Astrocyte (in vitro differentiated cells and primary cell): ENCODE measurements around the gene GMPPA. TPM values are rescaled to one million over a fixed set of nuclear protein-coding genes. Genes with fewer than 3 reads are reported as not detected.
A peak's percentile ranks its signal among the peaks of the same experiment; 100 is the strongest.

ENCODE experiments used
- DNase-seq: peaks from one replicate; pipeline ENCODE4 v3.0.0-alpha.2; 2010; ENCODE audit warnings: low read depth
- FAIRE-seq: peaks from 2 replicates; lab custom pipeline; 2011; peaks lifted over from hg19 to GRCh38; lab: Jason Lieb, UNC
- H2AFZ ChIP-seq: 2 replicates; pipeline ENCODE4 v1.6.0; 2012; ENCODE audit warnings: low read depth, low read length, inconsistent platforms
- H3K27ac ChIP-seq: 2 replicates; pipeline ENCODE4 v1.5.1; 2011; ENCODE audit warnings: low read depth, low read length, inconsistent platforms
- H3K27me3 ChIP-seq: 2 replicates; pipeline ENCODE4 v1.6.0; 2011; ENCODE audit warnings: low read length, inconsistent platforms; ENCODE audit not compliant: insufficient read depth
- H3K36me3 ChIP-seq: 2 replicates; pipeline ENCODE4 v1.5.1; 2011; ENCODE audit warnings: low read length, inconsistent platforms; ENCODE audit not compliant: insufficient read depth
- H3K4me1 ChIP-seq: 2 replicates; pipeline ENCODE4 v1.5.1; 2011; ENCODE audit warnings: low read length, inconsistent platforms; ENCODE audit not compliant: insufficient read depth
- H3K4me2 ChIP-seq: 2 replicates; pipeline ENCODE4 v1.6.0; 2012; ENCODE audit warnings: low read length, inconsistent platforms
- H3K4me3 ChIP-seq: 2 replicates; pipeline ENCODE4 v1.5.1; 2011; ENCODE audit warnings: low read depth, mild to moderate bottlenecking, low read length, inconsistent platforms; ENCODE audit not compliant: insufficient read depth
- H3K79me2 ChIP-seq: 2 replicates; pipeline ENCODE4 v1.6.0; 2012; ENCODE audit warnings: mild to moderate bottlenecking, low read length, inconsistent platforms; ENCODE audit not compliant: insufficient read depth
- H3K9ac ChIP-seq: 2 replicates; pipeline ENCODE4 v1.6.0; 2012; ENCODE audit warnings: mild to moderate bottlenecking, low read length, inconsistent platforms
- H3K9me3 ChIP-seq: 2 replicates; pipeline ENCODE4 v1.5.1; 2012; ENCODE audit warnings: low read depth, mild to moderate bottlenecking, low read length, inconsistent platforms; ENCODE audit not compliant: insufficient read depth
- H4K20me1 ChIP-seq: 2 replicates; pipeline ENCODE4 v1.6.0; 2012; ENCODE audit warnings: low read length, inconsistent platforms; ENCODE audit not compliant: insufficient read depth
- H3K27ac Mint-ChIP-seq: one replicate; pipeline ENCODE4 v1.8.0; 2021; ENCODE audit warnings: mild to moderate bottlenecking, mixed read lengths; ENCODE audit not compliant: unreplicated experiment
- H3K27me3 Mint-ChIP-seq: one replicate; pipeline ENCODE4 v1.8.0; 2021; ENCODE audit warnings: low read depth, mixed read lengths; ENCODE audit not compliant: unreplicated experiment
- H3K36me3 Mint-ChIP-seq: one replicate; pipeline ENCODE4 v1.8.0; 2021; ENCODE audit warnings: low read depth, mixed read lengths; ENCODE audit not compliant: unreplicated experiment
- H3K4me1 Mint-ChIP-seq: one replicate; pipeline ENCODE4 v1.8.0; 2021; ENCODE audit warnings: low read depth, mixed read lengths; ENCODE audit not compliant: unreplicated experiment
- H3K4me3 Mint-ChIP-seq: one replicate; pipeline ENCODE4 v1.8.0; 2021; ENCODE audit warnings: mild to moderate bottlenecking, moderate library complexity, mixed read lengths; ENCODE audit not compliant: unreplicated experiment
- H3K9me3 Mint-ChIP-seq: one replicate; pipeline ENCODE4 v1.8.0; 2021; ENCODE audit warnings: mild to moderate bottlenecking, mixed read lengths; ENCODE audit not compliant: unreplicated experiment
- CTCF ChIP-seq: IDR thresholded peaks from 2 replicates; pipeline ENCODE4 v1.5.1; 2011; ENCODE audit warnings: low read depth, mild to moderate bottlenecking, inconsistent platforms, low read length, moderate library complexity; ENCODE audit not compliant: insufficient read depth
- EZH2 ChIP-seq: IDR thresholded peaks from 2 replicates; pipeline ENCODE4 v1.6.1; 2012; ENCODE audit warnings: mild to moderate bottlenecking, low read length, inconsistent platforms; ENCODE audit not compliant: insufficient read depth
- total RNA-seq: library from RNA; stranded (reverse); gene quantifications from 2 replicates; pipeline ENCODE4 v1.2.1, GENCODE V29; 2021

The GMPPA gene
- total RNA-seq, 1 donor from 2014 or later = 49.5 TPM

GRCh38 chr2:219470429-219470828, 28.3 kb upstream of the GMPPA start:
- Histone ChIP-seq H3K36me3 (peaks cover 9% of the 10 kb centered on the region), H3K9ac (no peak overlapping the region), H3K79me2 (no peaks in the 10 kb centered on the region), H3K4me2 (no peak overlapping the region), H3K27ac (no peak overlapping the region), H3K9me3 (no peaks in the 10 kb centered on the region), H3K27me3 (no peaks in the 10 kb centered on the region), H4K20me1 (no peaks in the 10 kb centered on the region), H2AFZ (no peak overlapping the region), H3K4me3 (no peak overlapping the region), H3K4me1 (peaks cover 16% of the 10 kb centered on the region)
- H3K27ac Mint-ChIP-seq = peak overlapping the region; percentile 34
- DNase-seq (no peak), FAIRE-seq (no peak)
- no peaks in the 10 kb centered on the region for H3K9me3 Mint-ChIP-seq
- H3K27me3 Mint-ChIP-seq = peaks cover 7% of the 10 kb centered on the region
- no peak overlapping the region for H3K4me3 Mint-ChIP-seq
- peaks cover 12% of the 10 kb centered on the region for H3K4me1 Mint-ChIP-seq
- TF ChIP-seq EZH2 (no peak), CTCF (no peak)
- H3K36me3 Mint-ChIP-seq = peaks cover 22% of the 10 kb centered on the region

GRCh38 chr2:219471476-219472371, 27.0 kb upstream of the GMPPA start:
- Mint-ChIP-seq H3K27ac (no peak overlapping the region), H3K9me3 (no peaks in the 10 kb centered on the region), H3K4me3 (no peak overlapping the region), H3K36me3 (peaks cover 19% of the 10 kb centered on the region), H3K27me3 (peaks cover 8% of the 10 kb centered on the region), H3K4me1 (peaks cover 18% of the 10 kb centered on the region)
- Histone ChIP-seq H3K36me3 (peaks cover 8% of the 10 kb centered on the region), H3K9ac (no peak overlapping the region), H3K4me1 (peaks cover 19% of the 10 kb centered on the region), H3K9me3 (no peaks in the 10 kb centered on the region), H3K4me2 (no peak overlapping the region), H3K27ac (no peak overlapping the region), H2AFZ (no peak overlapping the region), H3K27me3 (no peaks in the 10 kb centered on the region), H4K20me1 (no peaks in the 10 kb centered on the region), H3K79me2 (no peaks in the 10 kb centered on the region), H3K4me3 (no peak overlapping the region)
- DNase-seq (no peak), FAIRE-seq (no peak)
- TF ChIP-seq CTCF (no peak), EZH2 (no peak)

GRCh38 chr2:219472629-219473187, 26.0 kb upstream of the GMPPA start:
- Histone ChIP-seq H2AFZ (no peak overlapping the region), H3K27me3 (no peaks in the 10 kb centered on the region), H4K20me1 (no peaks in the 10 kb centered on the region), H3K79me2 (no peaks in the 10 kb centered on the region), H3K27ac (no peak overlapping the region), H3K4me3 (no peak overlapping the region), H3K36me3 (peaks cover 2% of the 10 kb centered on the region), H3K9ac (no peak overlapping the region), H3K4me2 (no peak overlapping the region), H3K4me1 (peaks cover 19% of the 10 kb centered on the region), H3K9me3 (no peaks in the 10 kb centered on the region)
- FAIRE-seq (no peak), DNase-seq (no peak)
- no peak overlapping the region for H3K4me3 Mint-ChIP-seq
- no peaks in the 10 kb centered on the region for H3K9me3 Mint-ChIP-seq
- TF ChIP-seq EZH2 = no peak
- peaks cover 16% of the 10 kb centered on the region for H3K4me1 Mint-ChIP-seq
- H3K27me3 Mint-ChIP-seq = peaks cover 10% of the 10 kb centered on the region
- peak overlapping the region; percentile 7 for H3K27ac Mint-ChIP-seq
- peaks cover 21% of the 10 kb centered on the region for H3K36me3 Mint-ChIP-seq
